ENCODE measurements around the gene GRIN2A. TPM values are rescaled to one million over a fixed set of nuclear protein-coding genes. Genes with fewer than 3 reads are reported as not detected.

GRIN2A gene
- total and polyA plus RNA-seq, 4 donors = 11.2 to 42.6 (median 20.0) TPM

- no peaks in the 10 kb centered on the region for H3K4me1 ChIP-seq (ENCODE audit: control insufficient read depth, insufficient read depth, low read length)
- H3K27me3 ChIP-seq (ENCODE audit: control insufficient read depth, insufficient read depth, low read length) = no peaks in the 10 kb centered on the region
- H3K27ac ChIP-seq (ENCODE audit: low read depth, low read length) = no peak overlapping the region
- H3K36me3 ChIP-seq (ENCODE audit: control insufficient read depth, insufficient read depth, low read length) = no peaks in the 10 kb centered on the region
- peak in 1 of 6 donors; percentile 62 for DNase-seq (ENCODE audit: low read depth in 4 of 6, low spot score in 6 of 6)
- H3K9me3 ChIP-seq (ENCODE audit: control insufficient read depth, insufficient read depth, low read length) = no peaks in the 10 kb centered on the region
- no peak overlapping the region for H3K4me3 ChIP-seq (ENCODE audit: low read depth, low read length)
These were observed 440.5 kb downstream of the GRIN2A start for GRCh38 chr16:9741776-9742175.

DNA sequence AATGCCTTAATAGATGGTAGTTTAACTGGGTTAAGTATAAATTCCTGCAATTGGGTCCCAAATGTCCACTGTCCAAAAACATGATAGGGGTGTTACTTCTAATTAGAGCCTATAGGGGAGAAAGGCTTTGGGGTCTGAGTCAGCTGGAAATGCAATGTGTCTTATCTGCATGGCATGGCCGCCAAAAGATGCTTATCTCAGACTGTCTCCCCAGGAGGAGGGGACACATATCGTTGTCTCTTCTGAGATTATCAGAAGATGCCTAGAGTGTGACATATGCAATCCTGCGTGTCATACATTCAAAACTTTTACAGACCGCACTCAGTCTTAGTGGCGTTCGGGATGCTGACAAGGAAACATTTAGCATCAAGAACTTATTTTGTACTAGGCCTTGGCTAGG lies 442.9 kb downstream of the GRIN2A start:
- WGBS (ENCODE audit: insufficient coverage) = 96% methylated on average over 6 of the region's 6 CpGs
- no peaks in the 10 kb centered on the region for H3K4me1 ChIP-seq (ENCODE audit: control insufficient read depth, insufficient read depth, low read length)
- no peaks in the 10 kb centered on the region for H3K36me3 ChIP-seq (ENCODE audit: control insufficient read depth, insufficient read depth, low read length)
- H3K27ac ChIP-seq (ENCODE audit: low read depth, low read length) = no peak overlapping the region
- no peak for DNase-seq (ENCODE audit: low read depth in 4 of 6, low spot score in 6 of 6)
- H3K9me3 ChIP-seq (ENCODE audit: control insufficient read depth, insufficient read depth, low read length) = no peaks in the 10 kb centered on the region
- no peaks in the 10 kb centered on the region for H3K27me3 ChIP-seq (ENCODE audit: control insufficient read depth, insufficient read depth, low read length)
- H3K4me3 ChIP-seq (ENCODE audit: low read depth, low read length) = no peak overlapping the region

DNA sequence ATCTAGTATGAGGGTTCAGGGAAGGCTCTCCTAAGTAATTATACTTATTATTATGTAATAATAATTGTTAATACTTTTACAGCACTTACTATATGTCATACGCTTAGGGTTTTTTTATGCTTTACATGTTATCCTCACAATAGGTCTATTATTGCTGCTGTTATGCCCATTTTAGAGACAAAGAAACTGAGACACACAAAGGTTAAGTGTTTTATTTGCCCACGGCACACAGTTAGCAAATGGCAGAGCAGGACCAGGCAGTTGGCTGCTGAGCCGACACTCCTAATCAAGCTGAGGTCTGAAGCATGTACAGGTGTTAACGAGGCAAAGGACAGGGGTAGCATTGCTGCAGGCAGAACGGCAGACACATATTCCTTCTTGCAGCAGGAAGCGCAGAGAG lies 443.5 kb downstream of the GRIN2A start:
- H3K36me3 ChIP-seq (ENCODE audit: control insufficient read depth, insufficient read depth, low read length) = no peaks in the 10 kb centered on the region
- no peak overlapping the region for H3K27ac ChIP-seq (ENCODE audit: low read depth, low read length)
- 86% methylated on average over 5 of the region's 6 CpGs for WGBS (ENCODE audit: insufficient coverage)
- no peaks in the 10 kb centered on the region for H3K27me3 ChIP-seq (ENCODE audit: control insufficient read depth, insufficient read depth, low read length)
- H3K9me3 ChIP-seq (ENCODE audit: control insufficient read depth, insufficient read depth, low read length) = no peaks in the 10 kb centered on the region
- DNase-seq (ENCODE audit: low read depth in 4 of 6, low spot score in 6 of 6) = no peak
- H3K4me3 ChIP-seq (ENCODE audit: low read depth, low read length) = no peak overlapping the region
- no peaks in the 10 kb centered on the region for H3K4me1 ChIP-seq (ENCODE audit: control insufficient read depth, insufficient read depth, low read length)

DNA sequence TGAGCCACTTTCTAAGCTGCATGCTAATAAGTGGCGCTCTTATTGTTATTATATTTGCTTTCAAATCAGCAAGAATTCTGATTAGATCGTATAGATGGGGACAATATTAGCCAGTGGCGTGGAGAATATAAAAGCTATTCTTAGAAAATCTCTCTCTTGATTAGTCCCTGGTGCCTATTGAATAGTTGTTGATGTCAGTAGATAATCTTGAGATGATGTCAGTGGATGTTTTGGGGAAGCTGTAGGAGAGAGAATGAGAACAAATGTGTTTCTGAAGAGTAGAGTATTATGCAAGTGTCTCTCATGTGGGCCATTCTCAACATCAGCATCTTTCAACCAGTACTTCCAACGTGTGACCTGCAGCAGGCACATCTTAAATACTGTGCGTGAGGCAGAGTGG lies 445.7 kb downstream of the GRIN2A start:
- no peaks in the 10 kb centered on the region for H3K9me3 ChIP-seq (ENCODE audit: control insufficient read depth, insufficient read depth, low read length)
- 100% methylated on average over 1 of the region's 5 CpGs for WGBS (ENCODE audit: insufficient coverage)
- peak in 1 of 6 donors; percentile 80 for DNase-seq (ENCODE audit: low read depth in 4 of 6, low spot score in 6 of 6)

GRCh38 chr16:9723136-9723535 lies 459.1 kb downstream of the GRIN2A start:
- H3K36me3 ChIP-seq (ENCODE audit: control insufficient read depth, insufficient read depth, low read length) = no peaks in the 10 kb centered on the region
- DNase-seq (ENCODE audit: low read depth in 4 of 6, low spot score in 6 of 6) = no peak
- H3K9me3 ChIP-seq (ENCODE audit: control insufficient read depth, insufficient read depth, low read length) = no peaks in the 10 kb centered on the region
- H3K27me3 ChIP-seq (ENCODE audit: control insufficient read depth, insufficient read depth, low read length) = no peaks in the 10 kb centered on the region
- no peak overlapping the region for H3K4me3 ChIP-seq (ENCODE audit: low read depth, low read length)
- no peak overlapping the region for H3K27ac ChIP-seq (ENCODE audit: low read depth, low read length)
- no peaks in the 10 kb centered on the region for H3K4me1 ChIP-seq (ENCODE audit: control insufficient read depth, insufficient read depth, low read length)

More for the DNA sequence above, 445.7 kb downstream of the GRIN2A start:
- H3K36me3 ChIP-seq (ENCODE audit: control insufficient read depth, insufficient read depth, low read length) = no peaks in the 10 kb centered on the region
- no peaks in the 10 kb centered on the region for H3K27me3 ChIP-seq (ENCODE audit: control insufficient read depth, insufficient read depth, low read length)
- H3K27ac ChIP-seq (ENCODE audit: low read depth, low read length) = no peak overlapping the region
- H3K4me3 ChIP-seq (ENCODE audit: low read depth, low read length) = no peak overlapping the region
- H3K4me1 ChIP-seq (ENCODE audit: control insufficient read depth, insufficient read depth, low read length) = no peaks in the 10 kb centered on the region

GRCh38 chr16:9713907-9714306 lies 468.3 kb downstream of the GRIN2A start:
- Histone ChIP-seq H3K4me3 (ENCODE audit: low read depth, low read length) (no peak overlapping the region), H3K4me1 (ENCODE audit: control insufficient read depth, insufficient read depth, low read length) (no peaks in the 10 kb centered on the region), H3K9me3 (ENCODE audit: control insufficient read depth, insufficient read depth, low read length) (no peaks in the 10 kb centered on the region), H3K27me3 (ENCODE audit: control insufficient read depth, insufficient read depth, low read length) (no peaks in the 10 kb centered on the region), H3K36me3 (ENCODE audit: control insufficient read depth, insufficient read depth, low read length) (no peaks in the 10 kb centered on the region), H3K27ac (ENCODE audit: low read depth, low read length) (no peak overlapping the region)
- WGBS (ENCODE audit: insufficient coverage) = 81% methylated on average over 5 of the region's 6 CpGs
- DNase-seq (ENCODE audit: low read depth in 4 of 6, low spot score in 6 of 6) = no peak

- 0% methylated on average over 1 of the region's 1 CpG for WGBS (ENCODE audit: insufficient coverage)
- Histone ChIP-seq H3K4me3 (ENCODE audit: low read depth, low read length) (no peak overlapping the region), H3K27me3 (ENCODE audit: control insufficient read depth, insufficient read depth, low read length) (no peaks in the 10 kb centered on the region), H3K27ac (ENCODE audit: low read depth, low read length) (no peak overlapping the region), H3K9me3 (ENCODE audit: control insufficient read depth, insufficient read depth, low read length) (no peaks in the 10 kb centered on the region), H3K4me1 (ENCODE audit: control insufficient read depth, insufficient read depth, low read length) (no peaks in the 10 kb centered on the region), H3K36me3 (ENCODE audit: control insufficient read depth, insufficient read depth, low read length) (no peaks in the 10 kb centered on the region)
- DNase-seq (ENCODE audit: low read depth in 4 of 6, low spot score in 6 of 6) = peak in 1 of 6 donors; percentile 42
These were observed 469.1 kb downstream of the GRIN2A start for GRCh38 chr16:9713156-9713555.

DNA sequence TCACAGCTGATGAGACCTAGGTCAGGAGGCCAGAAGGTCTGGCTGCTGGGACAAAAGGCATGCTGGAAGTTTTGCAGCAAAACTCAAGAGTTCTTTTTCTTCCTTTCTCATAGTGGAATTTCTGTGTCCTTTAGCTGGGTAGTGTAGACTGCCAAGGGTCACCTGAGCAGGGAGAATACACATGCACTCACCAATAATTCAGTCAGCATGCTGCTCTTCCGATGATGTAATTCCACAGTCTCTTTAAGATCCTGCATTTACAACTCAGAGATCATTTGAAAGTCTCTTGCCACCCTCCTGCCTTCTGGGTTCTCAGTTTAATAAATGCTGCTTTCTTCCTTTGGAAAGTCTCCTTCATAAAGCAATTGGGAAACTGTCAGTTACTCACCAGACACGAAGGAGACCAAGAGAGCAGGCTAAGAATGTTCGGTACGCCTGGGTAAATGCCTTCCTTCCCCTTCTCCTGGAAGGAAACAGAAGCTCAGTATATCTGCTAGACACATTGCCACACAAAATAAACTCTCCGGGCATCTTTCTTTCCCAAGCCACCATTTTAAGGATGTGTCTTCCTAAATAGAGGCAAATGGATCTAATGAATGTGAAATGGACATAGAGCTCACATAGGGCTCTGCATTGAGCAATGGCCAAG lies 473.1 kb downstream of the GRIN2A start:
- Histone ChIP-seq H3K27ac (ENCODE audit: low read depth, low read length) (no peak overlapping the region), H3K4me1 (ENCODE audit: control insufficient read depth, insufficient read depth, low read length) (no peaks in the 10 kb centered on the region), H3K27me3 (ENCODE audit: control insufficient read depth, insufficient read depth, low read length) (no peaks in the 10 kb centered on the region), H3K36me3 (ENCODE audit: control insufficient read depth, insufficient read depth, low read length) (no peaks in the 10 kb centered on the region), H3K9me3 (ENCODE audit: control insufficient read depth, insufficient read depth, low read length) (no peaks in the 10 kb centered on the region), H3K4me3 (ENCODE audit: low read depth, low read length) (no peak overlapping the region)
- WGBS (ENCODE audit: insufficient coverage) = 80% methylated on average over 2 of the region's 5 CpGs
- DNase-seq (ENCODE audit: low read depth in 4 of 6, low spot score in 6 of 6) = no peak

DNA sequence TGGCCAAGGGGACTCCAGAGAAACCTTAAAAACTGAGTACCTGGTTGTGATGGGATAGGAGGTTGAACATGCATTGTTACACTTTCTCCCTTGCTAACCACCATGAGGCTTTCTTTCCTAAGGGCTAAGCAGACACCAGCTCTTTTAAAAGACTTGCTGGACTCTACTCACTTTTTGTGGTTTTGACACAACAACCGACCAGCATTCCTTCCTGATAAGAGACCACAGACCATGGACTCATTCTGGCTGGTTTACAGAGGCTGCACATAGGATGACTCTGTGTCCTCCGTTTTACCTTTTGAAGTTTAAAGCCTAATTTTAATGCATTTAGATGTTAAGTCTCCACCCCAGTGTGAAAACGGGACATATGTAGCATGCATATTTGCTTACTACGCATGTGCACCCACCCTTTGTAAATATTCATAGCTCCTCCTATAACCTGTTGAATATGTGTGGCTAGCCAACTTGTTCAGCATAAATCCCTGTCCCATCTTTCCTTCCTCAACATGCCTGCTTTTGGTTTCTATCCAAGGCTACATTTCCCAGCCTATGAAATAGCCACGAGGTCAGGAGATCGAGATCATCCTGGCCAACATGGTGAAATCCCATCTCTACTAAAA lies 475.9 kb downstream of the GRIN2A start:
- no peaks in the 10 kb centered on the region for H3K9me3 ChIP-seq (ENCODE audit: control insufficient read depth, insufficient read depth, low read length)
- no peak for DNase-seq (ENCODE audit: low read depth in 4 of 6, low spot score in 6 of 6)
- H3K27ac ChIP-seq (ENCODE audit: low read depth, low read length) = no peak overlapping the region
- 91% methylated on average over 6 of the region's 6 CpGs for WGBS (ENCODE audit: insufficient coverage)
- no peaks in the 10 kb centered on the region for H3K4me1 ChIP-seq (ENCODE audit: control insufficient read depth, insufficient read depth, low read length)
- H3K4me3 ChIP-seq (ENCODE audit: low read depth, low read length) = no peak overlapping the region
- H3K36me3 ChIP-seq (ENCODE audit: control insufficient read depth, insufficient read depth, low read length) = no peaks in the 10 kb centered on the region
- H3K27me3 ChIP-seq (ENCODE audit: control insufficient read depth, insufficient read depth, low read length) = no peaks in the 10 kb centered on the region

DNA sequence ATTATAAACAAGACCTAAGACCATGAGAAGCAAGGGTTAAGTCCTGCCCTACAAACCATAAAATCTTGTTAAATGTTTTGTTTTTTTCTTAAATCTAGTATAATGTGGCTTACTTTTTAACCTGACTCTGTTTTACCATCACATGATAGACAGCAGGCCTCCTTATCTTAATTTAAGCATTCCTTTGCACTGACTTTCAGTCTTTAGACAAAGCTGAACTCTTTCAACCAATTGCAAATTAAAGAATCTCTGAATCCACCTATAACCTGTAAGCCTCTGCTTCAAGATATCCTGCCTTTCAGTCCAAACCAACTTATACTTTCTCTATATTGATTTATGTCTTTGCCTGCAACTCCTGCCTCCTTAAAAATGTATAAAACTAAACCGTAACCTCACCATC lies 478.5 kb downstream of the GRIN2A start:
- H3K4me3 ChIP-seq (ENCODE audit: low read depth, low read length) = no peak overlapping the region
- H3K9me3 ChIP-seq (ENCODE audit: control insufficient read depth, insufficient read depth, low read length) = no peaks in the 10 kb centered on the region
- no peak for DNase-seq (ENCODE audit: low read depth in 4 of 6, low spot score in 6 of 6)
- no peaks in the 10 kb centered on the region for H3K4me1 ChIP-seq (ENCODE audit: control insufficient read depth, insufficient read depth, low read length)
- H3K36me3 ChIP-seq (ENCODE audit: control insufficient read depth, insufficient read depth, low read length) = no peaks in the 10 kb centered on the region
- no CpG with 5 or more reads among the region's 1 CpG for WGBS (ENCODE audit: insufficient coverage)
- no peak overlapping the region for H3K27ac ChIP-seq (ENCODE audit: low read depth, low read length)
- H3K27me3 ChIP-seq (ENCODE audit: control insufficient read depth, insufficient read depth, low read length) = no peaks in the 10 kb centered on the region

Measured in spinal cord (tissue), 10 donors.